H1 (cell line): ENCODE results near the gene IGFBP4. TPM values are rescaled to one million over a fixed set of nuclear protein-coding genes. Genes with fewer than 3 reads are reported as not detected.

Source experiments
- CBX8 ChIP-seq: fragments of 300-800, 300-1000 bp; sonication (generic); IDR thresholded peaks from 2 replicates; pipeline ENCODE4 v1.7.1; 2016; ENCODE audit warnings: low read depth, low read length, borderline replicate concordance
- KDM4A ChIP-seq: IDR thresholded peaks from one replicate; pipeline ENCODE4 v1.7.1; 2012; ENCODE audit warnings: low read depth, mild to moderate bottlenecking, moderate library complexity, low read length, inconsistent platforms; ENCODE audit not compliant: severe bottlenecking
- KDM5A ChIP-seq: fragments of 200-600 bp; IDR thresholded peaks from 2 replicates; pipeline ENCODE4 v1.7.1; 2012; ENCODE audit warnings: mild to moderate bottlenecking, low read length, inconsistent platforms, mixed read lengths
- POLR2A ChIP-seq, 2 experiments: IDR thresholded peaks; 1 replicate in 1 of 2; 2 replicates in 1 of 2; pipeline ENCODE4 v1.6.1; 2011; ENCODE audit warnings: low read depth in 2 of 2, low read length in 2 of 2, mild to moderate bottlenecking in 2 of 2; ENCODE audit errors: control extremely low read depth in 1 of 2
- RNF2 ChIP-seq: fragments of 200-900, 300-1000 bp; sonication (generic); IDR thresholded peaks from 2 replicates; pipeline ENCODE4 v1.7.1; 2016; ENCODE audit warnings: borderline replicate concordance, low read depth, mild to moderate bottlenecking, antibody characterized with exemption, low read length; ENCODE audit not compliant: poor library complexity, severe bottlenecking; ENCODE audit errors: missing control alignments
- SIX5 ChIP-seq: IDR thresholded peaks from 2 replicates; pipeline ENCODE4 v1.6.1; 2011; ENCODE audit warnings: mild to moderate bottlenecking, low read depth, low read length
- SP4 ChIP-seq: IDR thresholded peaks from 2 replicates; pipeline ENCODE4 v1.6.1; 2012; ENCODE audit warnings: low read length, inconsistent platforms
- polyA plus RNA-seq, 7 experiments: library from polyadenylated mRNA; depleted of rRNA in 3 of 7; stranded (reverse) in 5 of 7; unstranded in 2 of 7; fragments of >200 nt in 5 of 7; fragments of 200-250 nt in 2 of 7; gene quantifications; 1 replicate in 5 of 7; 2 replicates in 1 of 7; 4 replicates in 1 of 7; pipeline versions ENCODE4 v1.2.1 to v1.2.3, GENCODE V29; 2011 to 2013; ENCODE audit warnings: missing spikeins in 2 of 7, mixed read lengths in 2 of 7
- total RNA-seq: library from RNA; stranded (reverse); fragmentation: NEBNext Ultra II Directional; extraction: Animal tissue kit (Norgen Biotek cat#: 25700); gene quantifications from 2 replicates; pipeline ENCODE4 v1.2.1, GENCODE V29; 2021

IGFBP4 gene
- total and polyA plus RNA-seq, 2 of the 8 experiments (the other 6 are each of a cell fraction or from before 2014, with no cell fraction given), result 85.5 to 105 TPM

GRCh38 chr17:40486522-40487370 is 43.5 kb downstream of the IGFBP4 start (continued):
- TF ChIP-seq RNF2, result no peak
- TF ChIP-seq SIX5, result no peak
- TF ChIP-seq POLR2A (IDR thresholded peaks at IDR 0.05; ENCODE audit: control extremely low read depth in 1 of 2, low read depth in 2 of 2, low read length in 2 of 2), result no peak
- no peak for TF ChIP-seq CBX8
- TF ChIP-seq KDM4A, result no peak
- no peak for TF ChIP-seq SP4
- TF ChIP-seq KDM5A, result no peak
